HepG2 (cell line): ENCODE results near the gene TLX1. TPM values are rescaled to one million over a fixed set of nuclear protein-coding genes. Genes with fewer than 3 reads are reported as not detected.

Source experiments
- CCDC6 ChIP-seq: sonication (generic); formaldehyde crosslinking; IDR thresholded peaks from 2 replicates; pipeline ENCODE4 v1.8.1; 2022; ENCODE audit warnings: mild to moderate bottlenecking, missing genetic modification reagents, moderate library complexity
- CREB1 ChIP-seq, 2 experiments: fragments of 450-650 bp in 1 of 2; IDR thresholded peaks; 2 replicates each; pipeline ENCODE4 v1.6.1; 2016 to 2017; ENCODE audit warnings: control low read depth in 1 of 2, mild to moderate bottlenecking in 1 of 2, missing compliant biosample characterization in 1 of 2, missing genetic modification characterization in 1 of 2
- NRL ChIP-seq: sonication (generic); formaldehyde crosslinking; IDR thresholded peaks from 2 replicates; pipeline ENCODE4 v1.5.0; 2020; ENCODE audit warnings: missing genetic modification reagents, mild to moderate bottlenecking, moderate library complexity, borderline replicate concordance
- SRSF1 ChIP-seq: fragments of 200-400 bp; formaldehyde crosslinking; optimal IDR thresholded peaks from 2 replicates; pipeline ENCODE3; 2017; ENCODE audit warnings: mild to moderate bottlenecking, low read depth, low read length, moderate library complexity
- TBP ChIP-seq: sonication (generic); formaldehyde crosslinking; IDR thresholded peaks from 2 replicates; pipeline ENCODE4 v1.5.0; 2020; ENCODE audit warnings: missing genetic modification reagents
- ZNF775 ChIP-seq: sonication (generic); formaldehyde crosslinking; IDR thresholded peaks from 2 replicates; pipeline ENCODE4 v1.4.0; 2020; ENCODE audit warnings: missing genetic modification reagents, mild to moderate bottlenecking, moderate library complexity, borderline replicate concordance
- ZNF780A ChIP-seq: sonication (generic); formaldehyde crosslinking; IDR thresholded peaks from 2 replicates; pipeline ENCODE4 v1.8.0; 2022; ENCODE audit warnings: mild to moderate bottlenecking, missing genetic modification reagents, moderate library complexity
- ZNF83 ChIP-seq: sonication (generic); formaldehyde crosslinking; IDR thresholded peaks from 2 replicates; pipeline ENCODE4 v1.4.0; 2020; ENCODE audit warnings: missing genetic modification reagents, mild to moderate bottlenecking, borderline replicate concordance
- polyA plus RNA-seq, 8 experiments: library from polyadenylated mRNA; depleted of rRNA in 3 of 8; stranded (reverse) in 7 of 8; unstranded in 1 of 8; fragments of >200 nt; fragmentation: Illumina TruSeq in 4 of 8; extraction: Trizol in 4 of 8; gene quantifications; 2 replicates each; pipeline versions ENCODE4 v1.2.1 to v1.2.3, GENCODE V29; 2011 to 2016; ENCODE audit warnings: low read depth in 4 of 8, missing spikeins in 1 of 8, mixed read lengths in 1 of 8; ENCODE audit not compliant: insufficient read depth in 1 of 8
- total RNA-seq, 5 experiments: library from RNA; depleted of rRNA; stranded (reverse); fragments of >200 nt; fragmentation: Illumina TruSeq; extraction: Trizol; gene quantifications; 2 replicates each; pipeline ENCODE4 v1.2.3, GENCODE V29; 2016; ENCODE audit warnings: low read depth in 1 of 5
- TF ChIP-seq, protein P1 (sequence below): IDR thresholded peaks from 2 replicates; pipeline ENCODE4 v1.6.1; 2012; ENCODE audit warnings: inconsistent platforms
- TF ChIP-seq, protein P2 (sequence below): sonication (generic); formaldehyde crosslinking; IDR thresholded peaks from 2 replicates; pipeline ENCODE4 v1.4.0; 2020; ENCODE audit warnings: missing genetic modification reagents
- TF ChIP-seq, protein P3 (sequence below): sonication (generic); IDR thresholded peaks from 2 replicates; pipeline ENCODE4 v1.6.1; 2016; ENCODE audit warnings: low read depth, borderline replicate concordance
- TF ChIP-seq, protein P4 (sequence below): sonication (generic); formaldehyde crosslinking; IDR thresholded peaks from 2 replicates; pipeline ENCODE4 v1.9.0; 2021; ENCODE audit warnings: missing genetic modification reagents, mild to moderate bottlenecking, borderline replicate concordance

TLX1 gene
- total and polyA plus RNA-seq, 2 of the 13 experiments (the other 11 are each of a cell fraction or from before 2014, with no cell fraction given) = 0.07 to 0.26 TPM

DNA sequence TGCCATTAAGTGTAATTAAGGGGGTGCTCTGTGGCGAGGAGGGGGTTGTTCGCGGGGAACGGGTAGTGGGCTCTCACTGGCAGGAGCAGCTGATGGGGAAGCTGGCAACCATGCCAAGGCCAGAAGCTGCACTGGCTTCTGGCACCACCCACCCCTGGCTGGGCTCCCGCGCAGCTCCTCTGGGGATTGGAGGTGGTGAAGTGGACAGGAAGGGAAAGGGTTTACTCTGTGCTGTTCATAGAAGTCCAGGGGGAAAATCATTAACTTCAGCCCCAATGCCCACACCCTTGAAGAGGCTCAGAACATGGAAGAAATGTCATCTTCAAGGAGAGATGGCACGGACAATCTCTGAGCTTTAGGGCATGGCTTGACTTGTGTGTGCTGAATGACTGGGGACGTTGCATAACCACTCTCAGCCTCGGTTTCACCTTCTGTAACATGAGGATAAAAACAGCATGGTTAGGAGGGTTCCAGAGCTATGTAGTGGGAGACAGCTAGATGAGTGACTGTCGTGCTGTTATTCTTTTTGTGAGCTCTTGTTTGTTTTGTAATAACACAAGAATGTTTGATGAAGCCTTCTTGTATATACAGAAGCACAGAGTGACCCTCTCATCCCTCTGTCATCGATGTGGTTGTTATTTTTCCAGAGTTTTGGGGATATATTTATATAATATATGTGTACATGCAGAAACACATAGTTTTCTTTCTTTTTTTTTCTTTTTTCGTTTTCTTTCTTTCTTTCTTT, 39.4 kb upstream of the TLX1 start (continued):
- TF ChIP-seq, protein P1, sequence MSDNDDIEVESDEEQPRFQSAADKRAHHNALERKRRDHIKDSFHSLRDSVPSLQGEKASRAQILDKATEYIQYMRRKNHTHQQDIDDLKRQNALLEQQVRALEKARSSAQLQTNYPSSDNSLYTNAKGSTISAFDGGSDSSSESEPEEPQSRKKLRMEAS = no peak
- TF ChIP-seq CREB1 (IDR thresholded peaks at IDR 0.05) = no peak
- no peak for TF ChIP-seq CREB1 (CRISPR knock-in tag; IDR thresholded peaks at IDR 0.05)
- TF ChIP-seq TBP (CRISPR knock-in tag) = no peak
- TF ChIP-seq, protein P2, sequence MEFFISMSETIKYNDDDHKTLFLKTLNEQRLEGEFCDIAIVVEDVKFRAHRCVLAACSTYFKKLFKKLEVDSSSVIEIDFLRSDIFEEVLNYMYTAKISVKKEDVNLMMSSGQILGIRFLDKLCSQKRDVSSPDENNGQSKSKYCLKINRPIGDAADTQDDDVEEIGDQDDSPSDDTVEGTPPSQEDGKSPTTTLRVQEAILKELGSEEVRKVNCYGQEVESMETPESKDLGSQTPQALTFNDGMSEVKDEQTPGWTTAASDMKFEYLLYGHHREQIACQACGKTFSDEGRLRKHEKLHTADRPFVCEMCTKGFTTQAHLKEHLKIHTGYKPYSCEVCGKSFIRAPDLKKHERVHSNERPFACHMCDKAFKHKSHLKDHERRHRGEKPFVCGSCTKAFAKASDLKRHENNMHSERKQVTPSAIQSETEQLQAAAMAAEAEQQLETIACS = no peak
- no peak for TF ChIP-seq CCDC6 (CRISPR knock-in tag)
- TF ChIP-seq, protein P3, sequence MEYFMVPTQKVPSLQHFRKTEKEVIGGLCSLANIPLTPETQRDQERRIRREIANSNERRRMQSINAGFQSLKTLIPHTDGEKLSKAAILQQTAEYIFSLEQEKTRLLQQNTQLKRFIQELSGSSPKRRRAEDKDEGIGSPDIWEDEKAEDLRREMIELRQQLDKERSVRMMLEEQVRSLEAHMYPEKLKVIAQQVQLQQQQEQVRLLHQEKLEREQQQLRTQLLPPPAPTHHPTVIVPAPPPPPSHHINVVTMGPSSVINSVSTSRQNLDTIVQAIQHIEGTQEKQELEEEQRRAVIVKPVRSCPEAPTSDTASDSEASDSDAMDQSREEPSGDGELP = no peak
- TF ChIP-seq SRSF1 = no peak
- no peak for TF ChIP-seq ZNF775 (CRISPR knock-in tag)
- TF ChIP-seq ZNF780A (CRISPR knock-in tag) = no peak
- TF ChIP-seq, protein P4, sequence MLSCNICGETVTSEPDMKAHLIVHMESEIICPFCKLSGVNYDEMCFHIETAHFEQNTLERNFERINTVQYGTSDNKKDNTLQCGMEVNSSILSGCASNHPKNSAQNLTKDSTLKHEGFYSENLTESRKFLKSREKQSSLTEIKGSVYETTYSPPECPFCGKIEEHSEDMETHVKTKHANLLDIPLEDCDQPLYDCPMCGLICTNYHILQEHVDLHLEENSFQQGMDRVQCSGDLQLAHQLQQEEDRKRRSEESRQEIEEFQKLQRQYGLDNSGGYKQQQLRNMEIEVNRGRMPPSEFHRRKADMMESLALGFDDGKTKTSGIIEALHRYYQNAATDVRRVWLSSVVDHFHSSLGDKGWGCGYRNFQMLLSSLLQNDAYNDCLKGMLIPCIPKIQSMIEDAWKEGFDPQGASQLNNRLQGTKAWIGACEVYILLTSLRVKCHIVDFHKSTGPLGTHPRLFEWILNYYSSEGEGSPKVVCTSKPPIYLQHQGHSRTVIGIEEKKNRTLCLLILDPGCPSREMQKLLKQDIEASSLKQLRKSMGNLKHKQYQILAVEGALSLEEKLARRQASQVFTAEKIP (CRISPR knock-in tag) = no peak
- no peak for TF ChIP-seq NRL (CRISPR knock-in tag)
- TF ChIP-seq ZNF83 (CRISPR knock-in tag) = no peak
